A549 treated with AZD9567 at 1 μM for 4 hours (cell line): ENCODE data around the gene MTX3. TPM values are rescaled to one million over a fixed set of nuclear protein-coding genes. Genes with fewer than 3 reads are reported as not detected.

ENCODE experiments used
- total RNA-seq: library from RNA; stranded (reverse); fragments of 200-300 nt; extraction: Qiagen RNA extraction; gene quantifications from 5 replicates; pipeline ENCODE4 v1.2.3, GENCODE V29; 2022; ENCODE audit not compliant: insufficient read depth

The MTX3 gene, protein sequence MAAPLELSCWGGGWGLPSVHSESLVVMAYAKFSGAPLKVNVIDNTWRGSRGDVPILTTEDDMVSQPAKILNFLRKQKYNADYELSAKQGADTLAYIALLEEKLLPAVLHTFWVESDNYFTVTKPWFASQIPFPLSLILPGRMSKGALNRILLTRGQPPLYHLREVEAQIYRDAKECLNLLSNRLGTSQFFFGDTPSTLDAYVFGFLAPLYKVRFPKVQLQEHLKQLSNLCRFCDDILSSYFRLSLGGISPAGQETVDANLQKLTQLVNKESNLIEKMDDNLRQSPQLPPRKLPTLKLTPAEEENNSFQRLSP
- 4.6 to 5.8 TPM (median 5.6 TPM) in 5 replicates for total RNA-seq

GRCh38 chr5:79990598-79991507 is at the start of gene MTX3:
Gene MTX3, minus strand, starts transcription at chr5:79991262. Its CDS starts 24 bp downstream, at chr5:79991238.

DNA sequence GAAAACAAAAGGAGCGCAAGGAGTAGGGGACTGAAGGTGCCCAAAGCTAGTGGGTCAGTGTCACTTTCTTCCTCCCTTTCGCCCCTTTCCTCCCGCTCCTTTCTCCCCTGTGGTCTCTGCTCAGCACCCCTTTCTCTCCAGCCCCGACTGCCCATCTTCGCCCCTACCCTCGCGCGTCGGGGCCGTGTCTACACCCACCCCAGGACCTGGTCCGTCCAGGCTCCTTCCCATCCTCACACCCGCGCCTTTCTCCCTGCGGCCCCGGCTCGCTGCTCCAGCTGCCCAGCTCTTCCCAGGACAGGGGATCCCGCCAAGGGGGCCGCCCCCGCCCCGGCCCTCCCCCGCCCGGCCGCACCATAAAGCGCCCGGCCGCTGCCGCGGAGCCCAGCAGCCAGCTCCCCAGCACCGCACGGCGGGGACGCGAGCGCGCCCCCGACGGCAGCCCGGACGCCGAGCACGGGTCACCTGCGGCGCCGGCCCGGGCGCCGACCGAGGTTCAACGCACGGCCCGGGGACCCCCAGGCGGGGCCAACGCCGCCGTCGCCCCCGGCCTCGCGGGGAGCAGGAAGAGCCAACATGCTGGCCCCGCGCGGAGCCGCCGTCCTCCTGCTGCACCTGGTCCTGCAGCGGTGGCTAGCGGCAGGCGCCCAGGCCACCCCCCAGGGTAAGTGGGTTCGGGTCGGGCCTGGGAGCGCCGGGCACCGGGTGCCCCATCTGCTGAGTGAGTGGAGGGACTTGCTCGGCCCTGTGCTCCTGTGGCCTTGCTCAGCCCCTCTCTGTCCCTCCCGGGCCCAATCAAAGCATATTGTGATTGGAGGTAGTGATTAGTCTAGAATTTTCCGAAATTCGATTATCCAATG is 44.1 kb upstream of the MTX3 start, which contains the start of gene THBS4:
THBS4 (plus strand) TSS at position 387 of the 860 bp plus-strand sequence; CDS start at position 577, 190 bp downstream.

Other genes starting within 250 kb of the MTX3 start
- gene THBS4, start 44.1 kb upstream of the MTX3 start, total RNA-seq: 0.05 to 0.40 TPM (median 0.08 TPM) in 4 of 5 replicates, not detected in the other